ENCODE data around the gene RDH14.
A peak's percentile ranks its signal among the peaks of the same experiment; 100 is the strongest.

RDH14 gene

DNA sequence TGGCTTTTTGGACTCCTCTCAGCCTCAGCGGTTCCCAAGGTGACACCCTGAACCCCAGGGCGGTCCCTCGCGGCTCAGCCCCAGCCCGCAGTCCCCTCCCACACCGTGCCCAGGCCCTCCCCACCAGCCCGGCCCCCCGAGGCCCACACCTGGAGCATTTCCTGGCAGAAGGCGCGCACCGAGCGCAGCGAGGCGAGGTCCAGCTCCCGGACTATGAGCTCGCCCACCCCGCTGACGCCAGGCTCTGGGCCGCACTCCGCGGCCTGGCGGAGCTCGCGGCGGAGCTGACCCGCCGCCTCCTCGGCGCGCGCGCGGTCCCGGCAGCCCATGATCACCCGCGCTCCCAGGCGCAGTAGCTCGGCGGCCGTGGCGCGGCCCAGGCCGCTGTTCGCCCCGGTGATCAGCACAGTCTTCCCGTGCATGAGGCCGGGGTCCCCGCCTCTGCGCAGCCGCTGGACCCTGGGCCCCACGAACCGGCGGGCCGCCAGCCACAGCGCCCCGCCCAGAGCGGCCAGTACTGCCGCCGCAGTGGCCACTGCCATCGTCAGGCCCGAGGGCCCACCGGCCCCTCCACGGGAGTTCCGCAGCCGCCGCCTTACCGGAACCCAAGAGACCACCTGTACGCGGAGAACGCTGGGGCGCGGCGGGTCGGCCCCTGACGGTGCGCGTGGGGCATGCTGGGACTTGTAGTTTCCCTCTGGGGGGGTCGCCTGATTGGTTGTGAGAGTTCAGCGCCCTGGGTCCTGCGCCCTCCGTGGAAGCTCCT lies at the start of gene RDH14:
TSS of gene RDH14 (minus strand) at position 623 of the 766 bp plus-strand sequence. CDS start at position 542, 81 bp downstream.
- peak; percentile 88 to 90 for DNase-seq (ENCODE audit: low read depth in 2 of 2)

- no peak for DNase-seq (ENCODE audit: low read depth in 2 of 2)
Observed at GRCh38 chr2:18610090-18610489, 49.6 kb upstream of the RDH14 start.

- DNase-seq (ENCODE audit: low read depth in 2 of 2), result no peak
Observed at GRCh38 chr2:18605115-18605514, 44.7 kb upstream of the RDH14 start.

GRCh38 chr2:18604531-18604885 lies 44.1 kb upstream of the RDH14 start:
- no peak for DNase-seq (ENCODE audit: low read depth in 2 of 2)

DNA sequence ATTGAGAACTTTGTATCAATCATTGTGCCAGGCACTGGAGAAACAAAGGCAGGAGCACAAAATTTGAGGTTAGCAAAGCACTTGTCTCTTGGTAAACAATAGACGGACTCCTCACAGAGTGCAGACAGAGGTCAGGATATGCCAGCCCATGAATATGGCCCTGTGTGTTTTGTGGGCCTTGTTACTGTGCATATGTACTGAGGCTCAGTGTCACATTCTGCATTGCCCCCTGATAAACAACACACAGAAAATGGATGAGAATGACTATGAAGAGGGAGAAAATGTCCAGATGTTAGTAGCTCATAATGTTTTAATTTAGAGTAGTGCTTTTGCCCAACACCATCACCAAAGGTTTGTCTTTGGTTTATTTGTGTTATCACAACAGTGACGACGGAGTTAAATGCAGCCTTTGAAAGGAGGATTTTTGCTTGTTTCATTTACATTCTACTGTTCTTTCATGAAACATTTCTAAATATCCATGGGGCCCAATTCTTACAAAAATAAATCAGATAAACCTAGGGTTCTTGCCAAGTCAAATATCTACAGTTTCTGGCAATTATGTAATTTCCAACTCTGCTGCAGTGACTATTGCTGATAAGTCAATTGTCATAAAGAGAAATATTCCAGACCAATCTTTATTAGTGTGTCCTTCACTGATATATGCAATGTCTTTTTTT lies 43.5 kb upstream of the RDH14 start:
- no peak for DNase-seq (ENCODE audit: low read depth in 2 of 2)

DNA sequence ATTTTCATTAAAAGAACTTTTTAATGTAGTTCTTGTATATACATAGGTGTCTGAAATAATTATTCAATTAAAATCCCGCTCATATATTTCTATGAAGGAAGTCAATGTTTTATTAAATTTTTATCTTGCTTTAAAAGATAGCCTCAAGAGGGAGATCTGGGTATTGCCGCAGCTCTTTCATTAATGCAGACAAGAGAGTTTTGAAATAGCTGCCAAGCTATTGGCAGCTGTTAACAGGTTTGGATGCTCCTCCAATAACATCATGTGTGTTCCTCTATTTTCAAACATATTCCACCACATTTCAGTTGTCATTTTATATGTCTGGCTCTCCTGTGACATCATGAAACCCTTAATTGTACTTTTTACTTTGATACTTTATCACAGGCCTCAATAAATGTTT lies 41.8 kb upstream of the RDH14 start:
- no peak for DNase-seq (ENCODE audit: low read depth in 2 of 2)

- DNase-seq (ENCODE audit: low read depth in 2 of 2), result no peak
Observed at GRCh38 chr2:18600255-18600613, 39.8 kb upstream of the RDH14 start.

DNA sequence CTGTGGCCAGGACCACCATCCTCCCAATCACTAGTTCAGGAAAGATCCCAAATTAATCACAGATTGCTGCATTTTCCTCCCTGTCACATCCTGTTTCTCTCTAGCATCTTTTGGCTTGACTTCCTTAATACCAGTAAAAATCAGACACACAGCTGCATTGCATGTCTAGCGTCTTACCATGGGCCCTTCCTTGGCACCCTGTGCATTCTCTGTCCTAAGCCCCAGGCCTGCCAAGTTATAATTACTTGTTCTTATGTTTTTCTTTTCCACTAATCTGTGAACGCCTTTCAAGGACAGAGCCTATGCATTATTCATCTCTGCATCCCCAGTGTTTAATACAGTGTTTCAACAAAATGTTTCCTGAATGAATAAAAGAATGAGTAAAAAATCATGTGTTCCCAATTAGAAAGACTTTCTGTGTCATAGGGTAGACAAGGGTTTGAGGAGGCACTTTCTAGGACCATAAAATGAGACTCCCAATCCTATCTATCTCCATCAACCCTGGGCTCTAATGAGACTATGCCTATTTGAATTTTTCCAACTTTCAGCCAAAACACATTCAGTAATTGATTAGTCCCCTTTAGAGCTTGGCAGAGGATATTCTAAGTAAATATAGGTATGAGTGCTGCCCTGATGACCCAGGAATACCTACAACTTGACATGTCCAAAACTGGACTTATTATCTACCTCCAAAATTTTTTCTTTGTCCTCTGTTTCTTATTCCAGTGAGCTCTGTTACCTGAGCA lies 39.2 kb upstream of the RDH14 start:
- no peak for DNase-seq (ENCODE audit: low read depth in 2 of 2)

DNA sequence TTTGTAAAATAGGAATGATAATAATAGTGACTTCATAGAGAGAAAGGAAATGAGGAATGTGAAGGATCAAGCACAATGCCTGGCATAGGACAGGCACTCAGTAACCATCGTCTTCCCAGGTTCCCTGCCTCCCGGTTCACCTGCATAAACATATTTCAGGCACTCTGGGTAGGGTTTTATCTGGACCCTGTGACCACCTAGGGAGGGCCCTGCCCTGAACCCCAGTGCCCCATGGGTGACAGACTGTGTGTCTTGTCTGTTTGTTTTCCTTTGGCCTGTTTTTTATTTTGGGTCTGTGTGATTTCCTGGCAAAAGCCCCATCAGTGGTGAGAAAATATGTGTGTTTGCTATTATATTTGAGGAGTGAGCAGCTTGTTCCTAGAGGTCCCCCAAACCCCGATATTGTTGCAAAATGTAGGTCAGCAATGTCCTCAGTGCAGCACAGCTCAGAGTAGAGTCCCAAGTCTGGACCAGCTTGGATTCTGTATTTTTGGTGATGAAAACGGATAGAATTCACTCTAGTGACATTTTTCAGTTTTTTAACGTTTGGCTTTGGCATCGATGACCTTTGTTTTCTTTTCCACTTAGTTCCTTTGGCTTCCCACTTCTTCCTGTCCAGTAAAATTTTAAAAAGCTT lies 38.5 kb upstream of the RDH14 start:
- DNase-seq (ENCODE audit: low read depth in 2 of 2), result no peak

DNA sequence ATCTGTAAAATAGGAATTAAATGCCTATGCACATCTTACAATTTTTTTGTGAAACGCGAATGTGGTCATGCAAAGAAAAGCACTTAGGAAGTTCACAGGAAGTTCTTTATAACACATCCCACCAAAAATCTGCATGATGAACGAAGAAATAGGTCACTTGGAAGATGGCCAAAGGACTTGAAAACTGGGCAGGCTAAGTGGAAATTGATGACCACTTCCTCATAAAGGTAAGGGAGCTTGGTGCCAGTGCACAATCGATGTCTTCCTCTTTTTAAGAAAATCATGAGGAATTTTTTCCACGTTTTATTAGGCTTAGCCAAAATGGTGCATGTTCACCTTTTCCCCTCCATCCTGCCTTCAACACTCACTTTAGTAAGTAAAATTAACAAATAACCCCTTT lies 37.2 kb upstream of the RDH14 start:
- no peak for DNase-seq (ENCODE audit: low read depth in 2 of 2)

GRCh38 chr2:18596993-18597392 lies 36.5 kb upstream of the RDH14 start:
- no peak for DNase-seq (ENCODE audit: low read depth in 2 of 2)

DNA sequence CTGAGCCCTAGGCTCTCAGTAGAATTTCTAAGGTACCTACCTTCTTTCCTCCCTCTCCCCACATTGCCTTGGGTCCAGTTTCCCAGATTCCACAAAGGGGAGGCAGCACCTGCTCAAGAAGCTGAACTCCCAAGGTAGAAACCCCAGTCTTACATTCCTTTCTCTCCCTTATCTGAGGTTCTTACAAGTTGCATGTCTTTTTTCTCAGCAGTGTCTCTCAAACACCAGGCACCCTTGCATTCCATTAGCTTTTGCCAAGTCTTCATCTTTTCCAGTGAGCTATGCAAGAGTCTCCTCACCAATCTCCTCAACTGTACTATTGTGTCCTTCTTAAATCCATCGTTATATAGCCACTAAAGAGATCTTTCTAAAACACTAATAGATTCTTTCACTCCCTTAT lies 33.0 kb upstream of the RDH14 start:
- DNase-seq (ENCODE audit: low read depth in 2 of 2), result no peak

DNA sequence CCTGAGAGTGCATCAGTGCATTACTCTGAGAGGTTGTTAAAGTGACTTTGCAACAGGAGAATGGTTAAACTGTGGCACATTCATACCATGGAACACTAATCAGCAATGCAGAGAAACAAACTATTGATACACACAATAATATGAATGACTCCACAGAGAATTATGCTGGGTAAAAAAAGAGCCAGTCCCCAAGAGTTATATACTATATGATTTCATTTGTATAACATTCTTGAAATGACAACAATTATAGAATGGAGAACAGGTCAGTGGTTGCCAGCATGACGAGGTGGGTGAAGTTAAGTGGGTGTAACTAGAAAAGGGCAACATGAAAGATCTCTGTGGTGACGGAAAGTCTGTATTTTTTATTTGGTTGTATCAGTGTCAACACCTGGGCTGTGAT lies 31.9 kb upstream of the RDH14 start:
- DNase-seq (ENCODE audit: low read depth in 2 of 2), result no peak

GRCh38 chr2:18589354-18589753 lies 28.9 kb upstream of the RDH14 start, which contains the start of gene NT5C1B:
Gene NT5C1B (minus strand): TSS chr2:18589569. CDS start chr2:18589468, 101 bp downstream.
- no peak for DNase-seq (ENCODE audit: low read depth in 2 of 2)

DNA sequence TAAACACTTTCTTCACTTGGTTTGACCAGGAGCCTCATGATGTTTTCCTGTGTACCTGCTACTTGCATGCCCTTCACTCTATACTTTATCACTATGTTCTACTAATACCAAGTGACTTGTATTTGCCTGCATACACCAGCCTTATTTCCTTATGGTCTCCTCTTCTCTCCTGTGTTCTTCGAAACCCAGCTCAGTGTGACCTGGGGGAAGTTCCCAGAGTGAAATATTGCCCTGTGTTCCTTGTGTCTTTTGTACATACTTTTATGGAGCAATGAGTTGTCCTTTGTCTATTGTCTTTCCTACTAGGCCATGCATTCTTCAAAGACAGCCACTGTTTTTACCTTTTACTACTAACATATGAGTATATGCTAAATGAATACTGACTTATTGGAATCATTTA lies 28.3 kb upstream of the RDH14 start:
- no peak for DNase-seq (ENCODE audit: low read depth in 2 of 2)

- no peak for DNase-seq (ENCODE audit: low read depth in 2 of 2)
Observed at GRCh38 chr2:18588049-18588448, 27.6 kb upstream of the RDH14 start.

- no peak for DNase-seq (ENCODE audit: low read depth in 2 of 2)
Observed at GRCh38 chr2:18585526-18585925, 25.1 kb upstream of the RDH14 start.

GRCh38 chr2:18584608-18584954 lies 24.1 kb upstream of the RDH14 start:
- DNase-seq (ENCODE audit: low read depth in 2 of 2), result no peak

- no peak for DNase-seq (ENCODE audit: low read depth in 2 of 2)
Observed at GRCh38 chr2:18583905-18584607, 23.6 kb upstream of the RDH14 start.

GRCh38 chr2:18580606-18581005 lies 20.2 kb upstream of the RDH14 start:
- no peak for DNase-seq (ENCODE audit: low read depth in 2 of 2)

GRCh38 chr2:18578033-18578432 lies 17.6 kb upstream of the RDH14 start:
- no peak for DNase-seq (ENCODE audit: low read depth in 2 of 2)
